Vein endothelial cell (primary cell): ENCODE results near the gene RABL3. TPM values are rescaled to one million over a fixed set of nuclear protein-coding genes. Genes with fewer than 3 reads are reported as not detected.

ENCODE experiments used
- small RNA-seq: library from RNA; depleted of rRNA; stranded (forward); fragments of <200 nt; gene quantifications from one replicate; pipeline ENCODE3, GENCODE V24; 2012
- total RNA-seq: library from RNA; depleted of rRNA; stranded (reverse); fragments of >200 nt; gene quantifications from 2 replicates; pipeline ENCODE4 v1.2.3, GENCODE V29; 2012

RABL3 gene
- 11.8 and 16.2 TPM in 2 replicates for total RNA-seq

GRCh38 chr3:120742198-120742848, at the start of gene RABL3, which contains the start of gene GTF2E1:
TSS of gene RABL3 (minus strand) at chr3:120742516. CDS start at chr3:120742507, 9 bp downstream.
TSS of gene GTF2E1 (plus strand) at chr3:120742744. CDS start at chr3:120750553, 7,809 bp downstream.

GRCh38 chr3:120682095-120682681, 60.1 kb downstream of the RABL3 start, which contains the start of gene HGD:
TSS of gene HGD (minus strand) at chr3:120682239. CDS start at chr3:120682111, 128 bp downstream.

Small RNAs within 50 kb of the gene (small RNA-seq; reads per million reads assigned to genes)
- gene MTCO1P29 (not detected), gene MTCO2P29 (not detected)

Other genes starting within 250 kb of the RABL3 start
- 49.3 and 52.2 TPM in 2 replicates for gene NDUFB4, start 146.2 kb downstream of the RABL3 start, total RNA-seq
- gene HGD, start 60.3 kb downstream of the RABL3 start, total RNA-seq, result 0.19 TPM in 1 of 2 replicates, not detected in the other
- gene GTF2E1, start 228 bp upstream of the RABL3 start, total RNA-seq, result 19.9 and 24.9 TPM in 2 replicates
- not detected in 2 replicates for gene STXBP5L, start 165.7 kb upstream of the RABL3 start, total RNA-seq